K562 (cell line): ENCODE results near the gene CXCR6. TPM values are rescaled to one million over a fixed set of nuclear protein-coding genes. Genes with fewer than 3 reads are reported as not detected.

Experiments
- ATAC-seq: fragments of 200-7000 bp; cut with Tn5 transposase; 3 replicates; pipeline ENCODE4 v1.9.1; 2020; ENCODE audit warnings: moderate library complexity
- BruUV-seq: library from RNA; stranded (reverse); fragments of 400-500 nt; replicated peaks from 2 replicates; lab custom pipeline; 2021; lab: Mats Ljungman, UMichigan
- CTCF ChIA-PET: fragments of 300-600 bp; formaldehyde crosslinking; extraction: SDS; loops from one replicate; lab custom pipeline; 2021; ENCODE audit warnings: low intra/inter-chr PET ratio; lab: Yijun Ruan, JAX
- POLR2A ChIA-PET: fragments of 300-600, 350-650 bp; sonication (Branson Sonifier 250); formaldehyde crosslinking; extraction: SDS; loops from one replicate; lab custom pipeline; 2021; ENCODE audit warnings: antibody characterized with exemption, inconsistent platforms; lab: Yijun Ruan, JAX
- DNase-seq, 4 experiments: peaks; one replicate each; pipeline versions ENCODE4 v3.0.0 to v3.0.0-alpha.2; 2011 to 2018; ENCODE audit warnings: low spot score in 3 of 4, mixed read lengths in 3 of 4; ENCODE audit errors: extremely low read depth in 1 of 4
- FAIRE-seq: peaks from 2 replicates; lab custom pipeline; 2011; peaks lifted over from hg19 to GRCh38; lab: Jason Lieb, UNC
- H2AFZ ChIP-seq: 2 replicates; pipeline ENCODE4 v1.6.0; 2011; ENCODE audit warnings: low read depth, low read length, control low read depth, inconsistent platforms
- H3K27ac ChIP-seq: fragments of 200-600 bp; 3 replicates; pipeline ENCODE4 v1.8.0; 2011; ENCODE audit warnings: low read depth, mild to moderate bottlenecking, control low read depth, inconsistent platforms, low read length, moderate library complexity, mixed read lengths; ENCODE audit errors: extremely low read depth
- H3K27me3 ChIP-seq, 2 experiments: fragments of 300-600 bp in 1 of 2; 2 replicates in 1 of 2; 3 replicates in 1 of 2; pipeline versions ENCODE4 v1.6.0 to v1.8.0; 2011; ENCODE audit warnings: inconsistent platforms in 2 of 2, low read length in 2 of 2, mild to moderate bottlenecking in 1 of 2, mixed read lengths in 1 of 2, moderate library complexity in 1 of 2; ENCODE audit not compliant: control insufficient read depth in 2 of 2, insufficient read depth in 2 of 2
- H3K36me3 ChIP-seq: fragments of 300-600 bp; 3 replicates; pipeline ENCODE4 v1.8.0; 2011; ENCODE audit warnings: mild to moderate bottlenecking, low read length, inconsistent platforms; ENCODE audit not compliant: control insufficient read depth, insufficient read depth
- H3K4me1 ChIP-seq, 2 experiments: fragments of 200-600 bp in 1 of 2; replicated peaks in 1 of 2; 2 replicates in 1 of 2; 3 replicates in 1 of 2; pipeline versions ENCODE4 v1.5.1 to v1.8.0; 2011; ENCODE audit warnings: inconsistent platforms in 2 of 2, low read length in 2 of 2, mild to moderate bottlenecking in 1 of 2, mixed read lengths in 1 of 2, moderate library complexity in 1 of 2; ENCODE audit not compliant: control insufficient read depth in 2 of 2, insufficient read depth in 2 of 2
- H3K4me2 ChIP-seq: 2 replicates; pipeline ENCODE4 v1.6.1; 2011; ENCODE audit warnings: low read length, control low read depth, inconsistent platforms, mixed read lengths; ENCODE audit not compliant: insufficient read depth
- H3K4me3 ChIP-seq: fragments of 200-600 bp; sonication (generic), shearing (Covaris generic); 2 replicates; pipeline ENCODE4 v1.5.1; 2016; ENCODE audit warnings: control low read depth, inconsistent platforms
- H3K79me2 ChIP-seq: fragments of 200-600 bp; 3 replicates; pipeline ENCODE4 v1.8.0; 2011; ENCODE audit warnings: low read length, inconsistent platforms; ENCODE audit not compliant: control insufficient read depth, insufficient read depth
- H3K9ac ChIP-seq, 2 experiments: 2 replicates each; pipeline versions ENCODE4 v1.6.0 to v1.6.1; 2011; ENCODE audit warnings: low read depth in 2 of 2, low read length in 2 of 2, control low read depth in 1 of 2, inconsistent platforms in 1 of 2, mild to moderate bottlenecking in 1 of 2, mixed read lengths in 1 of 2; ENCODE audit not compliant: insufficient read depth in 1 of 2
- H3K9me1 ChIP-seq: one replicate; pipeline ENCODE4 v1.6.0; 2011; ENCODE audit warnings: inconsistent platforms, mild to moderate bottlenecking, low read length, moderate library complexity; ENCODE audit not compliant: control insufficient read depth, insufficient read depth
- H3K9me3 ChIP-seq: replicated peaks from 2 replicates; pipeline ENCODE4 v1.5.1; 2011; ENCODE audit warnings: low read depth, low read length, inconsistent platforms; ENCODE audit not compliant: control insufficient read depth, insufficient read depth
- H4K20me1 ChIP-seq: replicated peaks from 2 replicates; pipeline ENCODE4 v1.6.1; 2011; ENCODE audit warnings: low read length, inconsistent platforms, mixed read lengths; ENCODE audit not compliant: control insufficient read depth, insufficient read depth
- DMBX1 ChIP-seq: fragments of 250-450 bp; sonication (Bioruptor Pico); IDR thresholded peaks from 2 replicates; pipeline ENCODE4 v1.8.0; 2022; ENCODE audit warnings: inconsistent platforms, mild to moderate bottlenecking, moderate library complexity, borderline replicate concordance
- ELF4 ChIP-seq: fragments of 450-650 bp; formaldehyde crosslinking; IDR thresholded peaks from 2 replicates; pipeline ENCODE4 v1.4.0; 2022; ENCODE audit warnings: missing genetic modification characterization
- HDGF ChIP-seq: fragments of 450-650 bp; IDR thresholded peaks from 2 replicates; pipeline ENCODE4 v1.6.1; 2016
- JUNB ChIP-seq: fragments of 450-650 bp; formaldehyde crosslinking; conservative IDR thresholded peaks from 2 replicates; pipeline ENCODE4 v1.4.0; 2020; ENCODE audit warnings: mild to moderate bottlenecking
- MECOM ChIP-seq: fragments of 250-450 bp; sonication (Bioruptor Pico); IDR thresholded peaks from 2 replicates; pipeline ENCODE4 v1.8.0; 2022; ENCODE audit warnings: inconsistent platforms
- NFE2 ChIP-seq: IDR thresholded peaks from 2 replicates; pipeline ENCODE4 v1.6.1; 2014; ENCODE audit warnings: antibody characterized with exemption, low read depth
- RBFOX2 ChIP-seq: fragments of 200-400 bp; formaldehyde crosslinking; IDR thresholded peaks from 2 replicates; pipeline ENCODE4 v1.6.1; 2017; ENCODE audit warnings: low read depth, mild to moderate bottlenecking, low read length, moderate library complexity
- SPI1 ChIP-seq: IDR thresholded peaks from 2 replicates; pipeline ENCODE4 v1.6.1; 2011; ENCODE audit warnings: low read depth, low read length, control low read depth, borderline replicate concordance
- SREBF1 ChIP-seq: fragments of 150-350 bp; IDR thresholded peaks from 2 replicates; pipeline ENCODE4 v1.6.1; 2014; ENCODE audit warnings: antibody characterized with exemption, low read depth, low read length, borderline replicate concordance
- SUPT5H ChIP-seq: fragments of 450-650 bp; IDR thresholded peaks from 2 replicates; pipeline ENCODE4 v1.6.1; 2016
- TOE1 ChIP-seq, 2 experiments: fragments of 450-650 bp in 1 of 2; sonication (generic) in 1 of 2; formaldehyde crosslinking in 1 of 2; IDR thresholded peaks; 2 replicates each; pipeline versions ENCODE4 v1.7.1 to v1.8.0; 2016 to 2022; ENCODE audit warnings: borderline replicate concordance in 2 of 2, mild to moderate bottlenecking in 2 of 2, antibody characterized with exemption in 1 of 2, inconsistent platforms in 1 of 2, low read depth in 1 of 2, missing genetic modification reagents in 1 of 2, moderate library complexity in 1 of 2
- ZNF134 ChIP-seq: fragments of 250-450 bp; sonication (Bioruptor Pico); conservative IDR thresholded peaks from 2 replicates; pipeline ENCODE4 v1.4.0; 2020
- WGBS: fragments of 100-300 bp; shearing (Covaris generic); methylation state at CpG from one replicate; pipeline ENCODE4 v1.1.6; 2016; ENCODE audit warnings: low coverage, mixed read lengths; ENCODE audit not compliant: insufficient coverage; ENCODE audit errors: missing lambda C conversion rate; 5-methylcytosine and 5-hydroxymethylcytosine counted together
- in situ Hi-C: fragments of 300-500 bp; cut with MboI; formaldehyde crosslinking; loops from 4 replicates; pipeline ENCODE4 v1.15.0; 2018; ENCODE audit warnings: inconsistent platforms, mixed read lengths
- intact Hi-C: fragments of 100-400 bp; cut with micrococcal nuclease; formaldehyde crosslinking; loops from 2 replicates; pipeline ENCODE4 v1.14.2; 2022
- polyA plus RNA-seq, 8 experiments: library from polyadenylated mRNA; depleted of rRNA in 4 of 8; stranded (reverse) in 5 of 8; unstranded in 3 of 8; fragments of >200 nt; fragmentation: Nextera tagmentation in 2 of 8; fragmentation: Illumina TruSeq in 1 of 8; extraction: Ambion mirVana in 2 of 8; extraction: Trizol in 1 of 8; gene quantifications; 2 replicates each; pipeline versions ENCODE4 v1.2.1 to v1.2.3, GENCODE V29; 2011 to 2014; ENCODE audit warnings: inconsistent platforms in 1 of 8, missing spikeins in 1 of 8
- total RNA-seq, 7 experiments: library from RNA; depleted of rRNA in 6 of 7; stranded (reverse); fragments of >200 nt in 6 of 7; fragmentation: Illumina TruSeq in 2 of 7; extraction: Trizol in 2 of 7; gene quantifications; 2 replicates each; pipeline versions ENCODE4 v1.2.1 to v1.2.3, GENCODE V29; 2011 to 2021; ENCODE audit warnings: low replicate concordance in 1 of 7
- TF ChIP-seq, protein P1 (sequence below): fragments of 450-650 bp; IDR thresholded peaks from 2 replicates; pipeline ENCODE4 v1.6.1; 2016; ENCODE audit warnings: low read depth, mild to moderate bottlenecking, moderate library complexity
- TF ChIP-seq, protein P2 (sequence below): fragments of 250-450 bp; sonication (Bioruptor Pico); IDR thresholded peaks from 2 replicates; pipeline ENCODE4 v1.9.0; 2021; ENCODE audit warnings: mild to moderate bottlenecking

CXCR6 gene
- total and polyA plus RNA-seq, 9 of the 15 experiments (the other 6 are each of a cell fraction or from before 2014, with no cell fraction given) = 0.28 TPM; not detected in 8

DNA sequence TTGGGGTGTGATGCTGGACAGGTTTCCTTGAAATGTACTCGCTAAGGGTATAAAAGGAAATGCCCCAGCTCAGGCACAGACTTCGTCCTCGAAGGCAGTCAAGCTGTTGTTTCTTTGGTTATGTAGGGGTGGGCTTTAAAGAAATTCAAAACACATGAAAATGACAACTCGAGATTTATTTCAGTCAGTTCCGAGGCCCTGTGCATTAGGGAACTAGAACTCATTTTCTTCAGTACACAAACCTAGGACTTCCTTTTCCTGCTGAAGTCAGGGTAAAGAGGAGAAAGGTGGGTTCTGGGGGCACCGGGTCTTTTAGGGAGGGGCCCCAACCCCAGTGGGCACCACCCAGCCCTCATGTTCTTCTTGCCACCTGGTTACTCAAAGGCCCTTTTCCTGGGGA, 49.2 kb upstream of the CXCR6 start:
- WGBS = 3% methylated on average over 6 of the region's 6 CpGs
- TF ChIP-seq SPI1 (no peak), ELF4 (no peak), TOE1 (IDR thresholded peaks at IDR 0.05; ENCODE audit: borderline replicate concordance) (no peak), TOE1 (CRISPR knock-in tag; IDR thresholded peaks at IDR 0.05; ENCODE audit: borderline replicate concordance, low read depth) (no peak), NFE2 (no peak), ZNF134 (CRISPR knock-in tag) (no peak), JUNB (CRISPR knock-in tag) (no peak), SUPT5H (no peak), RBFOX2 (no peak), SREBF1 (no peak), MECOM (no peak), HDGF (no peak), DMBX1 (CRISPR knock-in tag) (no peak)
- TF ChIP-seq, protein P1, sequence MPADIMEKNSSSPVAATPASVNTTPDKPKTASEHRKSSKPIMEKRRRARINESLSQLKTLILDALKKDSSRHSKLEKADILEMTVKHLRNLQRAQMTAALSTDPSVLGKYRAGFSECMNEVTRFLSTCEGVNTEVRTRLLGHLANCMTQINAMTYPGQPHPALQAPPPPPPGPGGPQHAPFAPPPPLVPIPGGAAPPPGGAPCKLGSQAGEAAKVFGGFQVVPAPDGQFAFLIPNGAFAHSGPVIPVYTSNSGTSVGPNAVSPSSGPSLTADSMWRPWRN = no peak
- TF ChIP-seq, protein P2, sequence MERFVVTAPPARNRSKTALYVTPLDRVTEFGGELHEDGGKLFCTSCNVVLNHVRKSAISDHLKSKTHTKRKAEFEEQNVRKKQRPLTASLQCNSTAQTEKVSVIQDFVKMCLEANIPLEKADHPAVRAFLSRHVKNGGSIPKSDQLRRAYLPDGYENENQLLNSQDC = no peak
- no peaks in the 10 kb centered on the region for H4K20me1 ChIP-seq
- intact Hi-C loops (no loop called here), in situ Hi-C loops (no loop called here)
- H3K27me3 ChIP-seq = peaks cover 17 to 27% of the 10 kb centered on the region in 2 experiments
- POLR2A ChIA-PET = interaction anchor here (0.5 to 1.4 kb wide), 3 partner anchors 10 to 631 kb away, joined by 3 to 4 read pairs (median 3); no protein-coding TSS in a partner anchor
- H3K9me1 ChIP-seq = no peaks in the 10 kb centered on the region
- H3K4me3 ChIP-seq = no peak overlapping the region
- FAIRE-seq (no peak), DNase-seq (no peak), ATAC-seq (no peak)
- no peaks in the 10 kb centered on the region for H3K9me3 ChIP-seq
- no peak overlapping the region for H3K4me2 ChIP-seq
- no peaks in the 10 kb centered on the region for H3K79me2 ChIP-seq
- H3K9ac ChIP-seq = no peak overlapping the region
- H3K27ac ChIP-seq = no peak overlapping the region
- no peak overlapping the region for H2AFZ ChIP-seq
- CTCF ChIA-PET = no interaction called here
- BruUV-seq = no TSS peak
- no peaks in the 10 kb centered on the region; a peak in 1 of 5 replicates for H3K4me1 ChIP-seq
- no peaks in the 10 kb centered on the region for H3K36me3 ChIP-seq
